Calu3 (cell line): ENCODE data around the gene SLX4. TPM values are rescaled to one million over a fixed set of nuclear protein-coding genes. Genes with fewer than 3 reads are reported as not detected.

Source experiments
- BruUV-seq: library from RNA; stranded (reverse); fragments of 400-500 nt; replicated peaks from 2 replicates; lab custom pipeline; 2021; lab: Mats Ljungman, UMichigan
- CTCF ChIA-PET: fragments of 300-600 bp; sonication (Branson Sonifier 250); formaldehyde crosslinking; loops from one replicate; lab custom pipeline; 2022; ENCODE audit warnings: antibody characterized with exemption; lab: Charles Lee
- DNase-seq: peaks from one replicate; pipeline ENCODE4 v3.0.0; 2022
- H3K27ac Mint-ChIP-seq: one replicate; pipeline ENCODE4 v1.8.0; 2022; ENCODE audit warnings: mixed read lengths; ENCODE audit not compliant: unreplicated experiment
- H3K27me3 Mint-ChIP-seq: one replicate; pipeline ENCODE4 v1.8.0; 2022; ENCODE audit warnings: mixed read lengths; ENCODE audit not compliant: unreplicated experiment
- H3K36me3 Mint-ChIP-seq: one replicate; pipeline ENCODE4 v1.8.0; 2022; ENCODE audit warnings: mild to moderate bottlenecking, moderate library complexity, mixed read lengths; ENCODE audit not compliant: insufficient read depth, unreplicated experiment
- H3K4me1 Mint-ChIP-seq: one replicate; pipeline ENCODE4 v1.8.0; 2022; ENCODE audit warnings: mild to moderate bottlenecking, low read depth, mixed read lengths; ENCODE audit not compliant: unreplicated experiment
- H3K4me3 Mint-ChIP-seq: one replicate; pipeline ENCODE4 v1.8.0; 2022; ENCODE audit warnings: mild to moderate bottlenecking, low read depth, moderate library complexity, mixed read lengths; ENCODE audit not compliant: unreplicated experiment
- H3K9me3 Mint-ChIP-seq: one replicate; pipeline ENCODE4 v1.8.0; 2022; ENCODE audit warnings: low read depth, mixed read lengths; ENCODE audit not compliant: unreplicated experiment
- intact Hi-C: fragments of 100-400 bp; cut with micrococcal nuclease; formaldehyde crosslinking; loops from one replicate; pipeline ENCODE4 v1.10.0; 2022; ENCODE audit not compliant: unreplicated experiment
- total RNA-seq: library from RNA; stranded (reverse); gene quantifications from 2 replicates; pipeline ENCODE4 v1.2.3, GENCODE V29; 2022
- TF ChIP-seq, protein P1 (sequence below): fragments of 200-600 bp; IDR thresholded peaks from one replicate; pipeline ENCODE4 v1.8.0; 2022; ENCODE audit warnings: antibody characterized with exemption; ENCODE audit not compliant: unreplicated experiment

Gene SLX4
- total RNA-seq, 1 experiment from 2014 or later: 18.2 TPM

- CTCF ChIA-PET: no interaction called here
- intact Hi-C loops: no loop called here
Measured at GRCh38 chr16:3583303-3584038, 27.9 kb downstream of the SLX4 start.

DNA sequence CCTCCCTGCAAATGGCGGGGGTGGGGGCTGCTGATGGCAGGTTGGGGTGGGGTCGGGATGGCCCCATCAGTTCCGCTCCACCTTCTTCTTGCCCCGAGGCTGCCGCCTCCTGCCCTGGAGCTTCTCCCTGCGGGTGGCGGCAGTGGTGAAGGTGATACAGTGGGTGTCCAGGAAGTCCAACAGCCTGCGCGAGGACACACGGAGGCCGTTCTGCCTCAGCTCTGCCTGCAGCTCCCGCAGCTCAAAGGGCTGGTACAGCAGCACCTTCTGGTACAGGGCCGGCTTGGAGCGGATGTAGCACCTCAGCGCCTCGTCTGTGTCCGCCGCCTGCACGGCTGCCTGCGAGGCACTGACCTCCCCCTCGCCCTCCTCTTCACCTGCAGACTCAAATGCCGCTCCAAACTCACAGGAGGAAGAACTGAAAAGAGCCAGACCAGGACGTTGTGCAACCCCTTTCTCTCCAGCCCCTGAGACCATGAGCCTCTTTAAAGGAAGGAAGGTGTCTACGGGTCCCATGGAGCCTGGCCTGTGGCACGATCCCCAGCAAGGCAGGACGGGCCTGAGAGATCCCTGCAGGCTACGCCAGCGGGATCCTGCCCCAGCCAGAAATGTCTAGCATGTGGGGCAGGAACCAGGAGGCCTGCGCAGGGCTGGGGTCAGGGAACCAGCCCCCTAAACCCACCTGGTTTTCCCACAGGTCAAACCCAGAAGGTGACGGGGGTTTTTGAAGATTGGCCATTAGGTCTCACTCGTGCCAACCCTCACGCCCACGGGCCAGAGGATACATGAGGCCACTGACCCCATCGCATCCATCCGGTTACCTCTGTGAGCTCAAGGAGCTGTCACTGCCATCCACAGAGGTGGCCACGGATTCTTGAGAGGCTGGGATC lies 28.9 kb downstream of the SLX4 start:
- intact Hi-C loops: no loop called here
- no peak overlapping the region for H3K4me3 Mint-ChIP-seq
- CTCF ChIA-PET: interaction anchor here (0.7 kb wide), 1 partner anchor 525 kb away, joined by 3 read pairs; no protein-coding TSS in a partner anchor
- no peak overlapping the region for H3K27ac Mint-ChIP-seq
- peaks cover 13% of the 10 kb centered on the region for H3K27me3 Mint-ChIP-seq
- DNase-seq: no peak
- TF ChIP-seq, protein P1, sequence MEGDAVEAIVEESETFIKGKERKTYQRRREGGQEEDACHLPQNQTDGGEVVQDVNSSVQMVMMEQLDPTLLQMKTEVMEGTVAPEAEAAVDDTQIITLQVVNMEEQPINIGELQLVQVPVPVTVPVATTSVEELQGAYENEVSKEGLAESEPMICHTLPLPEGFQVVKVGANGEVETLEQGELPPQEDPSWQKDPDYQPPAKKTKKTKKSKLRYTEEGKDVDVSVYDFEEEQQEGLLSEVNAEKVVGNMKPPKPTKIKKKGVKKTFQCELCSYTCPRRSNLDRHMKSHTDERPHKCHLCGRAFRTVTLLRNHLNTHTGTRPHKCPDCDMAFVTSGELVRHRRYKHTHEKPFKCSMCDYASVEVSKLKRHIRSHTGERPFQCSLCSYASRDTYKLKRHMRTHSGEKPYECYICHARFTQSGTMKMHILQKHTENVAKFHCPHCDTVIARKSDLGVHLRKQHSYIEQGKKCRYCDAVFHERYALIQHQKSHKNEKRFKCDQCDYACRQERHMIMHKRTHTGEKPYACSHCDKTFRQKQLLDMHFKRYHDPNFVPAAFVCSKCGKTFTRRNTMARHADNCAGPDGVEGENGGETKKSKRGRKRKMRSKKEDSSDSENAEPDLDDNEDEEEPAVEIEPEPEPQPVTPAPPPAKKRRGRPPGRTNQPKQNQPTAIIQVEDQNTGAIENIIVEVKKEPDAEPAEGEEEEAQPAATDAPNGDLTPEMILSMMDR: no peak
- no peaks in the 10 kb centered on the region for H3K4me1 Mint-ChIP-seq
- no TSS peak for BruUV-seq
- H3K9me3 Mint-ChIP-seq: no peaks in the 10 kb centered on the region
- no peaks in the 10 kb centered on the region for H3K36me3 Mint-ChIP-seq

More at GRCh38 chr16:3583303-3584038, 27.9 kb downstream of the SLX4 start:
- no peak overlapping the region for H3K4me3 Mint-ChIP-seq
- H3K9me3 Mint-ChIP-seq: no peaks in the 10 kb centered on the region
- no peaks in the 10 kb centered on the region for H3K4me1 Mint-ChIP-seq
- no peak overlapping the region for H3K27ac Mint-ChIP-seq
- peaks cover 3% of the 10 kb centered on the region for H3K27me3 Mint-ChIP-seq
- no peaks in the 10 kb centered on the region for H3K36me3 Mint-ChIP-seq
- BruUV-seq: no TSS peak
- TF ChIP-seq, protein P1: no peak
- DNase-seq: no peak

DNA sequence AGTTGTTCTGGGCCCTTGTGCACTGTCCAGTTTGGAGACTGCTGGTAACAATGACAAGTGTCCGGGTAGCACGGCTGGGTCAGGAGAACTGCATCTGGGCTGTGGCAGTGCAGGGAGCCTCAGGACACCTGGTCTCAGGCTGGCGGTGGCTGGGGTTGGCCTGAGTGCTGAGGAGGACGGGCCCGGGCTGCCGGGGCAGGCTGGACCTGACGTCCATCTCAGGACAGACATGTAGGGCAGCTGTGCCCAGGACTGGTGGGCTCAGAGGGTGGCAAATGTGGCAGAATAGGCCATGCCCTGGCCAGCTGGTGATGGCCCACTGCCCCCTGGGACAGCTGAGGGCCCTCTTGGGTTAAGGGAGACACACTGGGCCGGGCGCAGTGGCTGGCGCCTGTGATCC lies 30.0 kb downstream of the SLX4 start:
- Mint-ChIP-seq H3K4me3 (no peak overlapping the region), H3K27ac (no peak overlapping the region), H3K4me1 (no peaks in the 10 kb centered on the region), H3K9me3 (no peaks in the 10 kb centered on the region), H3K36me3 (no peaks in the 10 kb centered on the region), H3K27me3 (peaks cover 13% of the 10 kb centered on the region)
- intact Hi-C loops: no loop called here
- DNase-seq: no peak
- TF ChIP-seq, protein P1: no peak
- CTCF ChIA-PET: no interaction called here
- BruUV-seq: no TSS peak

GRCh38 chr16:3580686-3581085 lies 30.7 kb downstream of the SLX4 start:
- H3K4me3 Mint-ChIP-seq: no peak overlapping the region
- no peaks in the 10 kb centered on the region for H3K4me1 Mint-ChIP-seq
- H3K9me3 Mint-ChIP-seq: no peaks in the 10 kb centered on the region
- DNase-seq: no peak
- no peak overlapping the region for H3K27ac Mint-ChIP-seq
- H3K27me3 Mint-ChIP-seq: peaks cover 13% of the 10 kb centered on the region
- intact Hi-C loops: no loop called here
- CTCF ChIA-PET: interaction anchor here (0.5 kb wide), 1 partner anchor 178 kb away, joined by 6 read pairs; no protein-coding TSS in a partner anchor
- BruUV-seq: no TSS peak
- no peaks in the 10 kb centered on the region for H3K36me3 Mint-ChIP-seq
- TF ChIP-seq, protein P1: no peak
